OCI-LY3 (cell line): Measurements from ENCODE around the gene HDAC7.

Source experiments
- H2AFZ ChIP-seq: fragments of 200-600, 300-600 bp; shearing (Covaris generic); 2 replicates; pipeline ENCODE4 v1.6.0; 2014; ENCODE audit warnings: antibody characterized with exemption, low read depth, low read length
- H3K27ac ChIP-seq: fragments of 200-600, 300-600 bp; sonication (generic); 2 replicates; pipeline ENCODE4 v1.5.1; 2014; ENCODE audit warnings: mild to moderate bottlenecking, low read length, moderate library complexity, mixed read lengths
- H3K27me3 ChIP-seq: fragments of 200-600, 300-600 bp; sonication (generic); 2 replicates; pipeline ENCODE4 v1.6.1; 2014; ENCODE audit warnings: low read depth, low read length, mixed read lengths
- H3K36me3 ChIP-seq: fragments of 200-600, 300-600 bp; sonication (generic); replicated peaks from 2 replicates; pipeline ENCODE3; 2014; ENCODE audit warnings: low read depth, low read length, mixed read lengths
- H3K4me1 ChIP-seq: fragments of 300-600, 200-600 bp; sonication (generic); 2 replicates; pipeline ENCODE4 v1.6.1; 2014; ENCODE audit warnings: low read length, mixed read lengths
- H3K4me2 ChIP-seq: fragments of 200-600, 300-600 bp; sonication (generic); 2 replicates; pipeline ENCODE4 v1.6.1; 2014; ENCODE audit warnings: low read length, mixed read lengths
- H3K4me3 ChIP-seq: fragments of 300-600, 200-600 bp; sonication (generic); 2 replicates; pipeline ENCODE4 v1.5.1; 2014; ENCODE audit warnings: antibody characterized with exemption, mild to moderate bottlenecking, low read length, moderate library complexity
- H3K79me2 ChIP-seq: fragments of 300-600, 200-600 bp; shearing (Covaris generic); 2 replicates; pipeline ENCODE4 v1.6.1; 2014; ENCODE audit warnings: mild to moderate bottlenecking, low read length, mixed read lengths
- H3K9ac ChIP-seq: fragments of 300-600, 200-600 bp; shearing (Covaris generic); 2 replicates; pipeline ENCODE4 v1.6.0; 2014; ENCODE audit warnings: mild to moderate bottlenecking, low read length, moderate library complexity
- H3K9me3 ChIP-seq: fragments of 200-600, 300-600 bp; shearing (Covaris generic); 2 replicates; pipeline ENCODE4 v1.6.1; 2014; ENCODE audit warnings: low read length, mixed read lengths; ENCODE audit not compliant: insufficient read depth
- H4K20me1 ChIP-seq: fragments of 200-600, 300-600 bp; sonication (generic); 2 replicates; pipeline ENCODE4 v1.6.1; 2016; ENCODE audit warnings: low read length, mixed read lengths; ENCODE audit not compliant: insufficient read depth
- CTCF ChIP-seq: fragments of 200-600, 300-600 bp; sonication (generic); IDR thresholded peaks from 2 replicates; pipeline ENCODE4 v1.5.1; 2014; ENCODE audit warnings: antibody characterized with exemption, low read length, low read depth
- EZH2phosphoT487 ChIP-seq: fragments of 200-600 bp; shearing (Covaris generic); IDR thresholded peaks from 2 replicates; pipeline ENCODE4 v1.6.1; 2018; ENCODE audit warnings: antibody characterized with exemption, mixed run types, low read depth

Gene HDAC7

GRCh38 chr12:47739297-47739696 lies 80.4 kb downstream of the HDAC7 start:
- Histone ChIP-seq H4K20me1 (no peaks in the 10 kb centered on the region), H3K4me3 (0 out of 2 replicates have a peak overlapping the region, but pooled peaks have one; percentile 69), H3K27me3 (peaks cover 16% of the 10 kb centered on the region), H3K36me3 (no peaks in the 10 kb centered on the region), H3K4me1 (peaks cover 23% of the 10 kb centered on the region), H3K79me2 (no peaks in the 10 kb centered on the region), H3K27ac (no peak overlapping the region), H2AFZ (no peak overlapping the region), H3K9me3 (no peaks in the 10 kb centered on the region), H3K4me2 (peak overlapping the region; percentile 80), H3K9ac (no peak overlapping the region)
- no peak for TF ChIP-seq EZH2phosphoT487
- no peak for TF ChIP-seq CTCF

GRCh38 chr12:47737936-47738594 lies 81.6 kb downstream of the HDAC7 start:
- H3K9ac ChIP-seq: no peak overlapping the region
- no peak for TF ChIP-seq CTCF
- TF ChIP-seq EZH2phosphoT487: no peak
- no peaks in the 10 kb centered on the region for H3K79me2 ChIP-seq
- peaks cover 5% of the 10 kb centered on the region for H3K27me3 ChIP-seq
- H3K4me1 ChIP-seq: peaks cover 23% of the 10 kb centered on the region
- H3K4me3 ChIP-seq: no peak overlapping the region
- H3K4me2 ChIP-seq: no peak overlapping the region
- H3K9me3 ChIP-seq: no peaks in the 10 kb centered on the region
- H3K27ac ChIP-seq: no peak overlapping the region
- H4K20me1 ChIP-seq: no peaks in the 10 kb centered on the region
- H2AFZ ChIP-seq: no peak overlapping the region
- no peaks in the 10 kb centered on the region for H3K36me3 ChIP-seq

- H3K27me3 ChIP-seq: no peaks in the 10 kb centered on the region
- no peak overlapping the region for H2AFZ ChIP-seq
- H3K36me3 ChIP-seq: no peaks in the 10 kb centered on the region
- no peaks in the 10 kb centered on the region for H3K9me3 ChIP-seq
- no peak overlapping the region for H3K27ac ChIP-seq
- H3K4me3 ChIP-seq: no peak overlapping the region
- H3K4me1 ChIP-seq: peaks cover 23% of the 10 kb centered on the region
- H3K4me2 ChIP-seq: no peak overlapping the region
- H3K9ac ChIP-seq: no peak overlapping the region
- no peaks in the 10 kb centered on the region for H3K79me2 ChIP-seq
- H4K20me1 ChIP-seq: no peaks in the 10 kb centered on the region
- TF ChIP-seq CTCF: no peak
- TF ChIP-seq EZH2phosphoT487: no peak
Measured at GRCh38 chr12:47736877-47737676, 82.6 kb downstream of the HDAC7 start.

GRCh38 chr12:47736216-47736615 lies 83.5 kb downstream of the HDAC7 start:
- Histone ChIP-seq H3K9ac (no peak overlapping the region), H3K79me2 (no peaks in the 10 kb centered on the region), H3K9me3 (no peaks in the 10 kb centered on the region), H3K36me3 (no peaks in the 10 kb centered on the region), H3K4me3 (no peak overlapping the region), H3K27me3 (no peaks in the 10 kb centered on the region), H3K4me1 (peaks cover 18% of the 10 kb centered on the region), H3K4me2 (no peak overlapping the region), H4K20me1 (no peaks in the 10 kb centered on the region), H3K27ac (no peak overlapping the region), H2AFZ (no peak overlapping the region)
- no peak for TF ChIP-seq EZH2phosphoT487
- TF ChIP-seq CTCF: no peak
